ENCODE measurements around the gene FITM1. TPM values are rescaled to one million over a fixed set of nuclear protein-coding genes. Genes with fewer than 3 reads are reported as not detected.
"Not testable (repeated sequence)": the region's sequence is repeated elsewhere in the genome, so short reads cannot be mapped to it uniquely, and the experiment has no call there.

Gene FITM1
- total and polyA plus RNA-seq, 11 donors, result 43.3 to 276 (median 107) TPM

DNA sequence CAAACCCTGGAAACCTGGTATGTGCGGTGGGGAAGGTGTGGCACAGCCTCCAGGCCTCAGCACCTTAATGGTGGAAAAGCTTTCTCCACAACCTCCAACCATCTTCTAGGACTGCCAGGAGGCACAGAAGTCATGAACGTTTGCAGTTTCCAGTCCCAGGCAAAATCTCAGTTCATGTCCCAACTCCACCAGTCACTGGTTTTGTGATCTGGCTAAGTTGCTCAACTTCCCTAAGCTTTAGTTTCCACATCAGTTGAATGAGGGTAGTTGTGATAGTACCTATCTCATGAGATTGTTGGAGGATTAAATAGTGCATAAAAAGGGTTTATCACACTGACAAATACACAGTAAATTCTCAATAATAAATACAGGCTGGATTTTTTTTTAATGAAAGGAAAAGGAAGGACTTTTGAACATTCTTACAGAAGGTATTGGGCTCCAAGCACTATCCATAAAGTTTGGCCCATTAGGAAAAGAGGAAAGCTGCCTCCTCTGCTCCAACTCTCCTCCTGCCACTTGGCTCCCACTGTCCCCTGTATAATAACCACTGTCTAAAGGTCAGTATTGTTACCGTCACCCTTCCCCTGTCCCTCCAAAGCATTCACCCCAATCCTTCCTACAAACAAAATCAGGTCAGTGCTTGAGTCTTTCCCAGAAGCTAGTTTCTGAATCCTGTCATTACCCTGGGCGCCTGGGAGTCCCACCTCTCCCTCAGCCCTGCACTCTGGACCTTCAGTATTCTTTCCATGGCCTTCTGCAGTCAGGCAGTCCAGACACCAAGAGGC is 30.1 kb upstream of the FITM1 start:
- Histone ChIP-seq H3K9me3 (no peaks in the 10 kb centered on the region), H3K4me1 (peaks cover 0 to 5% (median 2%) of the 10 kb centered on the region in 12 donors), H3K4me3 (no peak overlapping the region), H3K36me3 (peaks cover 0 to 65% (median 0%) of the 10 kb centered on the region in 9 donors), H3K27me3 (no peaks in the 10 kb centered on the region), H3K27ac (no peak overlapping the region)
- TF ChIP-seq POLR2A (IDR thresholded peaks at IDR 0.05), result no peak
- TF ChIP-seq, protein P1, sequence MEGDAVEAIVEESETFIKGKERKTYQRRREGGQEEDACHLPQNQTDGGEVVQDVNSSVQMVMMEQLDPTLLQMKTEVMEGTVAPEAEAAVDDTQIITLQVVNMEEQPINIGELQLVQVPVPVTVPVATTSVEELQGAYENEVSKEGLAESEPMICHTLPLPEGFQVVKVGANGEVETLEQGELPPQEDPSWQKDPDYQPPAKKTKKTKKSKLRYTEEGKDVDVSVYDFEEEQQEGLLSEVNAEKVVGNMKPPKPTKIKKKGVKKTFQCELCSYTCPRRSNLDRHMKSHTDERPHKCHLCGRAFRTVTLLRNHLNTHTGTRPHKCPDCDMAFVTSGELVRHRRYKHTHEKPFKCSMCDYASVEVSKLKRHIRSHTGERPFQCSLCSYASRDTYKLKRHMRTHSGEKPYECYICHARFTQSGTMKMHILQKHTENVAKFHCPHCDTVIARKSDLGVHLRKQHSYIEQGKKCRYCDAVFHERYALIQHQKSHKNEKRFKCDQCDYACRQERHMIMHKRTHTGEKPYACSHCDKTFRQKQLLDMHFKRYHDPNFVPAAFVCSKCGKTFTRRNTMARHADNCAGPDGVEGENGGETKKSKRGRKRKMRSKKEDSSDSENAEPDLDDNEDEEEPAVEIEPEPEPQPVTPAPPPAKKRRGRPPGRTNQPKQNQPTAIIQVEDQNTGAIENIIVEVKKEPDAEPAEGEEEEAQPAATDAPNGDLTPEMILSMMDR (IDR thresholded peaks at IDR 0.05), result no peak
- intact Hi-C loops (cut with DNase I), result no loop called here
- ATAC-seq (no peak), DNase-seq (no peak)
- 75 to 84% (median 81%) methylated on average over 3 to 4 of the region's 4 CpGs for WGBS, 4 donors

DNA sequence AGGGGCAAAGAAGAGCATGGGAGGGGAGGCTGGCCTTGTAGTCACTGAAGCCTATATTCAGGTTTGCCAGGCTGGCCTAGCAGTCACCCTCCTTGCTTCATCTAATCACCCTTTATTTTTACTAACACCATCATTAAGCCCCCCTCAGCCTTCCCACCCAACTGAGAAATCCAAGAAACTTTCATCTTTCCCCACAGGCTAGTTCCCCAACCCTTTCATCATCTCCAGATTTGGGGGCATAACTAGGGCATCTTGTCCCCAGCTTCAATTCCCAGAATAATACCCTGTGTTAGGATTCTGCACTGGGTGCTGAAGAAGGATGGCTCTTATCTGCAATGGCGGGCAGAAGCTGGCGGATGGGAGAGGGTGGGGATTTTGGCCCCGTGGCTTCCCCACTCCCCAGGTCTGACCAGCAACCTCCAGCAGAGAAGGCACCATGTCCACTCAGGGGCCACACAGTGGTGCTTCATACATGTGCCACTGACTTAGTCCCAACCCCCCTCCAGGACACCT is 29.4 kb upstream of the FITM1 start:
- TF ChIP-seq, protein P1 (IDR thresholded peaks at IDR 0.05), result no peak
- TF ChIP-seq POLR2A (IDR thresholded peaks at IDR 0.05), result no peak
- intact Hi-C loops (cut with DNase I), result no loop called here
- 86 to 94% (median 93%) methylated on average over 3 of the region's 3 CpGs for WGBS, 4 donors

DNA sequence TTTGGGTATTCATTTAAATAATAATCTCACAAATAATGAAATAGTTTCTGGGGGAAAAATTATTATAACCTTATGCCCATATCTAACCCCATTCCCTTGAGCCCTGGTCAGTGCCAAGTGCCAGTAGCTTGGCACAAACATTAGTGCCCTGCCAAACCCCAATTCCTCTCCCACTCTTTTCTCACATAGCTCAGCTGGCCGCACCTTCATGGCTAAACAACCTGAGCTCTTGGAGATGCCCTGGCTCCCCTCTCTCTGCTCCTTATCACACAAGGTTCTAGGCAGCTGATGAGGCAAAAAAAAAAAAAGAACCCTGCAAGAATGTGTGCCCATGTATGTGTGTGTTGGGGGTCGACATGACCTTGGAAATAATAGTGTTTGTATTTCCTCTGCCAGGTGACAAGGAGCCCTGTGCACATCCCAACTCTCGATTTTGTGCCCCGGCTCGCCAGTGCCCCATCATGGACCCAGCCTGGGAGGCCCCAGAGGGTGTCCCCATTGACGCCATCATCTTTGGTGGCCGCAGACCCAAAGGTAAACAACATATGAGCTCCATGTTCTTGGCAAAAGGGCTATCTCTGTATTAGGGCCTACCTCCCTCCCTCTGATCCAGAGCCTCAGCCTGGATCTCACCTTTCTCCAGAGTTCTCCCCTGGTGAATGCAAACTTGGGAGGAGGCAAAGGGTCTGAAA is 28.0 kb upstream of the FITM1 start:
- Histone ChIP-seq H3K36me3 (peaks cover 0 to 65% (median 0%) of the 10 kb centered on the region in 9 donors), H3K4me3 (no peak overlapping the region), H3K4me1 (peaks cover 0 to 4% (median 0%) of the 10 kb centered on the region in 12 donors), H3K9me3 (no peaks in the 10 kb centered on the region), H3K27me3 (no peaks in the 10 kb centered on the region), H3K27ac (no peak overlapping the region)
- ATAC-seq, result no peak
- WGBS, 4 donors, result 88 to 95% (median 94%) methylated on average over 7 of the region's 7 CpGs
- intact Hi-C loops (cut with DNase I), result no loop called here
- no peak for DNase-seq
- TF ChIP-seq POLR2A (IDR thresholded peaks at IDR 0.05), result no peak
- TF ChIP-seq, protein P1 (IDR thresholded peaks at IDR 0.05), result no peak

More for the DNA sequence above, 29.4 kb upstream of the FITM1 start:
- DNase-seq (no peak), ATAC-seq (no peak)
- no peaks in the 10 kb centered on the region for H3K27me3 ChIP-seq
- no peak overlapping the region for H3K4me3 ChIP-seq
- H3K36me3 ChIP-seq, result peaks cover 0 to 65% (median 0%) of the 10 kb centered on the region in 9 donors
- H3K9me3 ChIP-seq, result no peaks in the 10 kb centered on the region
- no peak overlapping the region for H3K27ac ChIP-seq
- H3K4me1 ChIP-seq, result peaks cover 0 to under 1% (median 0%) of the 10 kb centered on the region in 12 donors

DNA sequence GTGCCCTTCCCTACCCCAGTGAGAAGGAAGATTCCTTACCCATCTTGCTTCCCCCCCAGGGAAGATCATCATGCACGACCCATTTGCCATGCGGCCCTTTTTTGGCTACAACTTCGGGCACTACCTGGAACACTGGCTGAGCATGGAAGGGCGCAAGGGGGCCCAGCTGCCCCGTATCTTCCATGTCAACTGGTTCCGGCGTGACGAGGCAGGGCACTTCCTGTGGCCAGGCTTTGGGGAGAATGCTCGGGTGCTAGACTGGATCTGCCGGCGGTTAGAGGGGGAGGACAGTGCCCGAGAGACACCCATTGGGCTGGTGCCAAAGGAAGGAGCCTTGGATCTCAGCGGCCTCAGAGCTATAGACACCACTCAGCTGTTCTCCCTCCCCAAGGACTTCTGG is 27.0 kb upstream of the FITM1 start:
- H3K36me3 ChIP-seq, result peaks cover 0 to 56% (median 0%) of the 10 kb centered on the region in 9 donors
- H3K27ac ChIP-seq, result no peak overlapping the region
- H3K4me1 ChIP-seq, result peaks cover 0 to 6% (median 0%) of the 10 kb centered on the region in 12 donors
- no peak for ATAC-seq
- intact Hi-C loops (cut with DNase I), result no loop called here
- no peaks in the 10 kb centered on the region for H3K9me3 ChIP-seq
- no peaks in the 10 kb centered on the region for H3K27me3 ChIP-seq
- H3K4me3 ChIP-seq, result no peak overlapping the region
- no peak for DNase-seq
- 91 to 95% (median 94%) methylated on average over 11 to 13 of the region's 13 CpGs for WGBS, 4 donors
- TF ChIP-seq, protein P1 (IDR thresholded peaks at IDR 0.05), result no peak
- TF ChIP-seq POLR2A (IDR thresholded peaks at IDR 0.05), result no peak

GRCh38 chr14:24105609-24106239 is 24.7 kb upstream of the FITM1 start:
- not testable (repeated sequence) for H3K27ac ChIP-seq, DNase-seq, H3K9me3 ChIP-seq, H3K27me3 ChIP-seq, ATAC-seq, H3K4me3 ChIP-seq
- intact Hi-C loops (cut with DNase I), result loop anchor here in 8 of 10 donors (2.0 to 5.0 kb wide), 5 partner anchors 37 to 93 kb away; partner anchors contain the start of genes EMC9 (in 1 of the 8) and IRF9 (in 1 of the 8)
- Histone ChIP-seq H3K4me1 (peaks cover 0 to 16% (median 6%) of the 10 kb centered on the region in 12 donors), H3K36me3 (peaks cover 0 to 36% (median 0%) of the 10 kb centered on the region in 9 donors)
- WGBS, 4 donors, result 94 to 96% (median 96%) methylated on average over 8 of the region's 8 CpGs

Measured in heart left ventricle (tissue), 16 donors.